ENCODE measurements around the gene CRHBP.

DNA sequence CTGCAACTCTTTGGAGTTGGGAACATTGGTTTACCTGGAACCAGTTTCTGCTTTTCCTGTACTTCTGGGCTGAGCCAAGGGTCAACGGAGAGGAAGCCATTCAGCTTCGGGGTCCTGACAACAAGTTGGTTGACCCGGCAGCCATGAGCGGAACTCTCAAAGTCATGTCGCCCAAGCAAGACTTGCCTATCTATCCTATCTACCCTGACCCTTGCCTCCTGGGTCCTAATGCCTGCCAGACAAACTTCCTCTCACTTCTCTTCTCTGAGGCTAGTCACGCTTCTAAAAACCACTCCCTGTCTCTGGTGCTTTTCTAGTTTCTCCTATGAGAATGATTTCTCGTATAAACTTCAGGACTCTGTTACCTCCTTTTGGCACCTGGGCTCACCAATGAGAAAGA is 44.7 kb upstream of the CRHBP start:
- TF ChIP-seq, protein P1, sequence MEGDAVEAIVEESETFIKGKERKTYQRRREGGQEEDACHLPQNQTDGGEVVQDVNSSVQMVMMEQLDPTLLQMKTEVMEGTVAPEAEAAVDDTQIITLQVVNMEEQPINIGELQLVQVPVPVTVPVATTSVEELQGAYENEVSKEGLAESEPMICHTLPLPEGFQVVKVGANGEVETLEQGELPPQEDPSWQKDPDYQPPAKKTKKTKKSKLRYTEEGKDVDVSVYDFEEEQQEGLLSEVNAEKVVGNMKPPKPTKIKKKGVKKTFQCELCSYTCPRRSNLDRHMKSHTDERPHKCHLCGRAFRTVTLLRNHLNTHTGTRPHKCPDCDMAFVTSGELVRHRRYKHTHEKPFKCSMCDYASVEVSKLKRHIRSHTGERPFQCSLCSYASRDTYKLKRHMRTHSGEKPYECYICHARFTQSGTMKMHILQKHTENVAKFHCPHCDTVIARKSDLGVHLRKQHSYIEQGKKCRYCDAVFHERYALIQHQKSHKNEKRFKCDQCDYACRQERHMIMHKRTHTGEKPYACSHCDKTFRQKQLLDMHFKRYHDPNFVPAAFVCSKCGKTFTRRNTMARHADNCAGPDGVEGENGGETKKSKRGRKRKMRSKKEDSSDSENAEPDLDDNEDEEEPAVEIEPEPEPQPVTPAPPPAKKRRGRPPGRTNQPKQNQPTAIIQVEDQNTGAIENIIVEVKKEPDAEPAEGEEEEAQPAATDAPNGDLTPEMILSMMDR (IDR thresholded peaks at IDR 0.05; ENCODE audit: extremely low read depth in 1 of 2, insufficient read depth in 1 of 2, low read depth in 1 of 2, low read length in 2 of 2), result no peak
- no peak for TF ChIP-seq FOS (IDR thresholded peaks at IDR 0.05; ENCODE audit: borderline replicate concordance, insufficient read depth, low read length)
- no peak for TF ChIP-seq MYC (IDR thresholded peaks at IDR 0.05; ENCODE audit: low read depth, low read length)
- no peak for TF ChIP-seq JUN (IDR thresholded peaks at IDR 0.05; ENCODE audit: borderline replicate concordance, insufficient read depth, insufficient read length, low read depth)
- no peak for TF ChIP-seq EZH2 (IDR thresholded peaks at IDR 0.05; ENCODE audit: borderline replicate concordance, low read depth, low read length, severe bottlenecking)
